ENCODE measurements around the gene SUPT16H. TPM values are rescaled to one million over a fixed set of nuclear protein-coding genes. Genes with fewer than 3 reads are reported as not detected.

SUPT16H gene
- total and polyA plus RNA-seq, 10 of the 15 experiments (the other 5 are each of a cell fraction or from before 2014, with no cell fraction given): 90.7 to 201 (median 121) TPM

GRCh38 chr14:21395450-21395849, 11.6 kb upstream of the SUPT16H start (continued):
- no peak for TF ChIP-seq MEF2A (IDR thresholded peaks at IDR 0.05; ENCODE audit: insufficient read depth, low read depth, low read length)
- no peak for TF ChIP-seq ZNF384 (IDR thresholded peaks at IDR 0.05; ENCODE audit: borderline replicate concordance, low read depth, low read length)
- no peak for TF ChIP-seq SP1 (IDR thresholded peaks at IDR 0.05; ENCODE audit: low read depth, low read length)
- no peak for TF ChIP-seq CBFB (IDR thresholded peaks at IDR 0.05; ENCODE audit: low read depth)
- no peak for TF ChIP-seq ZNF274 (IDR thresholded peaks at IDR 0.05; ENCODE audit: insufficient read depth, insufficient read length)

GRCh38 chr14:21385188-21385904, 1.5 kb upstream of the SUPT16H start:
- Histone ChIP-seq H3K79me2 (ENCODE audit: control insufficient read depth, insufficient read depth, low read length) (peaks cover 35% of the 10 kb centered on the region), H3K36me3 (ENCODE audit: control insufficient read depth in 2 of 2, insufficient read depth in 2 of 2, low read length in 1 of 2) (peaks cover 2 to 16% of the 10 kb centered on the region in 2 experiments; a peak in 3 of 4 replicates), H2AFZ (ENCODE audit: control insufficient read depth, low read depth, low read length) (no peak overlapping the region), H3K4me2 (ENCODE audit: control insufficient read depth, insufficient read depth) (peak overlapping the region; percentile 81), H3K9me3 (replicated peaks; ENCODE audit: control insufficient read depth, insufficient read depth, low read length) (no peaks in the 10 kb centered on the region; the same call in 2 of the 3 replicates), H3K4me3 (peak overlapping the region; percentile 95; the same call in 1 of the 2 replicates), H3K27me3 (replicated peaks in 1 of 2; ENCODE audit: control insufficient read depth in 2 of 2, insufficient read depth in 2 of 2, low read length in 1 of 2) (no peaks in the 10 kb centered on the region), H3K4me1 (ENCODE audit: control insufficient read depth, insufficient read depth, low read length) (peaks cover 9% of the 10 kb centered on the region), H3K9ac (ENCODE audit: control insufficient read depth, insufficient read depth, low read length) (peak overlapping the region; percentile 99), H3K27ac (ENCODE audit: control insufficient read depth, insufficient read depth) (peak overlapping the region; percentile 94), H4K20me1 (ENCODE audit: control insufficient read depth, insufficient read depth) (no peaks in the 10 kb centered on the region)
- POLR2A ChIA-PET: interaction anchor here (0.7 to 1.2 kb wide), 6 partner anchors 24 to 117 kb away, joined by 3 to 6 read pairs (median 3); partner anchors contain the start of gene CHD8
- in situ Hi-C loops (cut with MboI): no loop called here
- FAIRE-seq (no peak), DNase-seq (ENCODE audit: low read depth, low spot score) (no peak), ATAC-seq (peak; percentile 42)
- CTCF ChIA-PET: interaction anchor here (1.7 kb wide), 1 partner anchor 10 kb away, joined by 6 read pairs; no protein-coding TSS in a partner anchor
- 57% methylated on average over 7 of the region's 7 CpGs for WGBS (ENCODE audit: insufficient coverage, insufficient replicate concordance, low lambda C conversion rate, missing lambda C conversion rate)
- intact Hi-C loops (cut with micrococcal nuclease; ENCODE audit: unreplicated experiment): loop anchor here (2.0 to 10.0 kb wide), 3 partner anchors 52 to 121 kb away; partner anchors contain the start of genes CHD8 and HNRNPC
- SMC1A ChIA-PET (ENCODE audit: uncharacterized antibody, unreplicated experiment): interaction anchor here (1.4 to 1.5 kb wide), 2 partner anchors 52 to 117 kb away, joined by 3 to 4 read pairs; no protein-coding TSS in a partner anchor
- no TSS peak for BruUV-seq (replicated peaks)
- RAD21 ChIA-PET (ENCODE audit: unreplicated experiment): interaction anchor here (0.7 to 1.3 kb wide), 3 partner anchors 41 to 78 kb away, joined by 3 to 8 read pairs (median 3); partner anchors contain the start of gene CHD8
- TF ChIP-seq HCFC1 (IDR thresholded peaks at IDR 0.05; ENCODE audit: low read length): no peak
- TF ChIP-seq NR2C2 (IDR thresholded peaks at IDR 0.05; ENCODE audit: borderline replicate concordance, control insufficient read depth, insufficient read length, low read depth): no peak
- TF ChIP-seq CHD4 (IDR thresholded peaks at IDR 0.05): no peak
- TF ChIP-seq ZNF207 (IDR thresholded peaks at IDR 0.05; ENCODE audit: borderline replicate concordance): no peak
- TF ChIP-seq IRF3 (IDR thresholded peaks at IDR 0.05): no peak
- peak; percentile 75 to 77 for TF ChIP-seq IKZF2 (IDR thresholded peaks at IDR 0.05)
- no peak for TF ChIP-seq CTCF (IDR thresholded peaks at IDR 0.05 in 2 of 3, conservative IDR thresholded peaks at IDR 0.05 in 1 of 3; ENCODE audit: control insufficient read depth in 2 of 3, extremely low read depth in 1 of 3, insufficient read depth in 1 of 3, low read depth in 3 of 3, low read length in 3 of 3)
- no peak for TF ChIP-seq SREBF2 (IDR thresholded peaks at IDR 0.05; ENCODE audit: low read length)
- TF ChIP-seq MLLT1 (IDR thresholded peaks at IDR 0.05): no peak
- TF ChIP-seq GABPA (IDR thresholded peaks at IDR 0.05; ENCODE audit: low read depth): no peak
- no peak for TF ChIP-seq WRNIP1 (IDR thresholded peaks at IDR 0.05; ENCODE audit: borderline replicate concordance, low read depth, low read length)
- TF ChIP-seq SMARCA5 (IDR thresholded peaks at IDR 0.05): no peak
